GM21576 (cell line): ENCODE results near the gene IL17REL.

Experiments used
- ATAC-seq: cut with Tn5 transposase; IDR thresholded peaks from one replicate; pipeline ENCODE4 v1.9.1; 2021; ENCODE audit warnings: mild to moderate bottlenecking, moderate library complexity; ENCODE audit not compliant: unreplicated experiment

The IL17REL gene

DNA sequence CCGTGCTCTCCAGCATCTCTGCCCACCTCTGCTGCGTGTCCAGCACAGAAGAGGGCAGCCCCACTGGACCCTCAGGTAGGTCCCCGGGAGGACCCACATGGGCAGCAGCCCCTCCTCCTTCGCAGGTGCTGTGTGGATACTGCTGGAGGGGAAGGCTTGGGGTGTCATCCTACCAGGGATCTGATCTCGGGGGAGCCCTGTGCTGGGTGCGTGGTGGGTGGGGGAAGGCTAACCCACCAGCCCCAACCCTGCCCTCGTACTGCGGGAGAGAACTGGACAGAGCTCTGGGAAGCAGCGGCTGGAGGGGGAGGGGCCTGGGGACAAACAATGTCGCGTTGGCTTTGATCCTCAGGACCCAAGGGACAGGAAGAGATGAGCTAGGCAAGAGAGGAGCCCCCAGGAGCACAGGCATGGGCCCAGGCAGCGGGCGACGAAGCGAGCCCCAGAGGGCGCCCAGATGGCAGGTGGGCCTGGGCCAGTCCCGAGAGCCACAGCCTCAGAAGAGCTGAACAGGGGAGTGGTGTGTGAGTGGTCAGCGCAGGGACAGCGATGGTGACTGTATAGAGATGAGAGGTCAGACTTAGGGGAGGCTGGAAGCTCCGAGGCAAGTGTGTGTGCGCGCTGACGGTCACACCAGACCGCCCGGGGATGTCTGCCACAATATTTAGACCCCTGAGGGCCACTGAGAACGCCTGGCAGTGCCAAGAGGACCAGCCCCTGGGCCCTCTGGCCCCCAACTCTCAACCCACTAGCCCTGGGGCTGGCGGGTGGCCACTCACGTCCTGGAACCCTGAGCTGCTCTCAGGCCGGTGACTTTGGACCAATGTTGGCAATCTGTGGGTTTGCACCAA, 53.4 kb downstream of the IL17REL start:
- ATAC-seq = no peak

DNA sequence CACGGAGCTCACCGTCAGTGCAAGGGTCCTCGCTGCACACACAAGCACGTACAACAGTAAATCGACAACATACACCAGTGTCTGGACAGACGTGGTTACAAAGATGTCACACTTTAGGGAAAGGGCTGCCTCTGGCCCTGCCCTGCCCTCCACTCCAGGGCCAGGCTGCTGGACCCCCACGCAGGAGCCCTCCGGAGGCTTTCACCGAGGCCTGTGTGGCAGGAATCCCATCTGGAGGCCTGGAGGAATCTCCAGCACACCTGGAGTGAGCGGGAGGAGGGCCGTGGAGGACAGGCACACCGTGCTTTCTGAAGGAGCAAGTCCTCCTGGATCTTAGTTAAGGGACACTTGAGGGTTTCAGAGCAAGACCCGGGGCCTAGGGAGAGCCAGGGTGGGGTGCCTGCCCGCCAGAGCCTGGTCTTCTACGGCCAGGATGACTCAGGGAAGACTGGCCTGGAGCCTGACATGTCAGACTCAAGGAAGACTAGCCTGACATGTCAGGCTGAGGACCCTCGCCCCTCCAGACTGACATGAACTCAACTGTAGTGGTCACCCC, 54.1 kb downstream of the IL17REL start:
- no peak for ATAC-seq

DNA sequence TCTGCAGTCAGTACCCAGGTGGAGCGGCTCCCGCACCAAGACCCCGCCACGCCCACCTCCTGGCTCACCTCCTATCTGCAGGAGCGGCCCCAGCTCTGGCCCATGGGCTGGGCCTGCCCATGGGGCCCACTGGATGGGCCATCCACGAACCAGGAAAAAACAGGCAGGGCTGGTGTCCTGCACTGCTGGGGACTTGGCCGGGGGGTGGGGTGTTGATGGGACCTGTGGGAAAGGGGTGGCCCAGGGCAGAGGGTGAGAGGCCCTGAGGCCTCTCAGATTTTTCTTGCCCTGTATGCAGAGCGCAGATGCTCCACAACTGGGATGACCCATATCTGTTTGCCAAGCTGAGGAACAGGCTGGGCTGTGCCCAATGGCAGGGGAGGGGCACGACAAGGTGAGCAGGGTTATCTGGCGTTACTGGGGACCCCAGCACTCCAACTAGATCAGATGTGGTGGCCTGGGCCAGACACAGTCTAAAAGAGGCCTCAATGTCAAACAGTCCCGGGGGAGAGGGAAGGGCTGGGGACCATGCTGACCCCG, 54.7 kb downstream of the IL17REL start:
- no peak for ATAC-seq

DNA sequence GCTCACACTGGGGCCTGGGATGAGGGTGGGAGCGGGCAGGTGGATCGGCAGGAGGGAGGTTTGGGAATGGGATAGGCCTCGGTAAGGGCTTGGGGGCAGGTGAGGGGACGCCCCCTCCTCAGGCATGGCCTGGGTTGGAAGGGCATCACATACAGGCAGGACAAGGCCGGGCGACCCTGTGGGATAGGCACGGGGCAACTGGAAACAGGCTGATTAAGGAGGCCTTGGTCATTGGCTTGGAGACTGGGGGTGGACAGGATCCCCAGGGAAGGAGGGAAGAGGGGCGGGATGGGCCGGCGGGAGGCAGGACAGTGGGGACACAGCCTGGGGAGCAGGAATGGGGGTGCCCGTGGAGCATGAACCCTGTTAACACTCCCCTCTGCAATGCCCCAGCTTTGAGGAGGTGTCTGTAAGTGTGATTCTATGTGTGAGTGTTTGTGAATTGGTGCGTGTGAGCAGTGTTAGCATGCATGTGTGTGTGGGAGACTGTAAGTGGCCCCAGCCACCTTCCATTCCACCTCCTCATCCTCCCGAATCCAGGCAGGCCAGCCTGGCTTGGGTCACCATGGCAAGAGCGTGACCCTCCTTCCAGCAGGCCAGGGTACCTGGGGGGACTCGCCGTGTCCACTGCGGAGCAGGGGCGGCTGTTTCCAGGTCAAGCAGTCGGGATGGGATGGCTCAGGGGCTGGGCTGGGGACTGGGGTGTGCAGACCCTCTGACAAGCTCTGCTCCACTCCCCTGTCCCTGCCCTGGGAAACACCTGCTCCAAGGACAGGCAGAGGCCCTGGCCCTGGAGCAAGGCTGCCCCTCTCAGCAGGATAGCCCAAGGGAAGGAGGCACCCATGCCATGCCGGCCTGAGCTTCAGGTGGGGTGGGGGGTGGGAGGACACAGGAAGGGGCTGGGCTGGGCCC, 55.4 kb downstream of the IL17REL start:
- no peak for ATAC-seq

DNA sequence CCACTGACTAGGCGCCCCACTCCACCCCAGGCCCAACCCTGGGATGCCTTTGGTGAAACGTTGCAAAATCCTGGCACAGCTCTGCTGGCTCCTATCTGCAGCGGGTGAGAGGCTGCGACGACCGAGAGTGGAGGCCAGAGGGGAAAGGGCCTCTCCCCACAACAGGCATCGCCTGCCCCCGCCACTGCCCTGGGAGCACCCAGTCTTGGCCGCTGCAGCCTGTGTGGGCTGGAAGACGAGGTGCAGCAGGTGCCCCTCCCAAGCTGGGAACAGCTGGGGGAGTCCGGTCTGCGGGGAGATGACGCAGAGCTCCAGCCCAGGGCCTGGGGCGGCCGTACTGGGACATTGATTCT, 56.2 kb downstream of the IL17REL start:
- ATAC-seq = no peak

DNA sequence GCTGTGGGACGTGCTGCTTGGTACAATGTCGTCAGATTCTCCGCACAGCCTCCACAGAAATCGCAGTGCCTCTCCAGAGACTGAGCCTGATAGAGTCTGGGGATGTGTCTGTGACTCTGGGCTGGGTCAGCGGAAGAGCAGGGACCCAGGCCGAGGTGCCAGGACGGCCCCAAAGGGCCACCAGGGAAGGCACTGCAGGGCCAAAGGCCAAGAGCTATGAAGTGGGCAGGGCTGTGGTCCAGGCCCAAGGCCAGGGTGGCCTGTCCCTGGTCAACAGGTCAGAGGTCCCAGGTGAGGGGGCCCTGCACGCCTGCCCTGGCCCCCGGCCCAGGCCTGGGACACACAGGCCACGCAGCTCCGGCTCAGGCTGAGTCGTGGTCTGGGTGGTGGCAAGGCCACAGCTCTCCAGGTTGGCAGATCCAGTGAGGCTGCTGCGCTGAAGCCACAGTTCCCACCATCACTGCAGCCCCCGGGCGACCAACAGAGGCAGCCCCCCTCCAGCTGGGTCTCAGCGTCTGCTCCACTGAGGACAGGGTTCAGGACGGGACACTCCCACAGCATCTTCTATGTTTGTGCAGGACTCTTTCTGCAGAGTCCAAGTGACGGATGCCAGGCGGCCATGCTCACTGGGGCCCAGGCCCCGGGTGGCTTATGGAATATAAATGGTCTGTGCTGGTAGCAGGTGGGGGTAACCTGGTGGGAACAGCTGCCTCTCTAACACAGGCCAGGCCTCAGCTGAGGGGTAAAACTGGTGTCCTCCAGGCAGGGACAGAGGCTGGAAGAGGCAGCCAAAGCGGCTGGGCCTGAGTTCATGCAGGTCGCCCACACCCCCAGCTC, 56.8 kb downstream of the IL17REL start:
- ATAC-seq = no peak

DNA sequence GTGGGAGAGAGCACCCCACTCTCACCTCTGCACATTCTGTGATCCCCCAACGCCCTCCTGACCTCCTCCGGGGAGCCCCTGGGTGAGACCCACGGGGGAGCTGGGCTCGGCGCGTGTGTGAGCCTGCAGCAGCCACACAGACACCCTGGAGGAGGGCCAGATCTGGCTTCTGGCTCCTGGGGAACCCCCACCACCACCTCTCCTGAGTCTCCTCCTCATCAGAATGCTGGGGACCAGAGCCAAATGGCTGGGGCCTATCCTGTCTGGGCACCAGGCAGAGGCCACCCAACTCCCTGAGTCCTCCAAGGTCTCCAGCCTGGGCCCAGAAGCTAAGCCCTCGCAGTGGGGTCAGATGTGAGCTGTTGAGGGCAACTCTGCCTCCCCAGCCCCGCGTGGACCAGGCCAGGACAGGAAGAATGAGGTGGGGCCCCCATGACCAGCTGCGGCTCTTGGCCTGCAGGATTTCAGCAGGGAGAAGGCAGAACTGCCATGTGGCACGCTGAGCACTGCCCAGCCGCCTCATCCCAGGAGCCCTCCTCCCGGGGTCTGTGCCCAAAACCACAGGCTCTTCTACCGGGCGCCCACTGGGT, 57.5 kb downstream of the IL17REL start:
- ATAC-seq = no peak

DNA sequence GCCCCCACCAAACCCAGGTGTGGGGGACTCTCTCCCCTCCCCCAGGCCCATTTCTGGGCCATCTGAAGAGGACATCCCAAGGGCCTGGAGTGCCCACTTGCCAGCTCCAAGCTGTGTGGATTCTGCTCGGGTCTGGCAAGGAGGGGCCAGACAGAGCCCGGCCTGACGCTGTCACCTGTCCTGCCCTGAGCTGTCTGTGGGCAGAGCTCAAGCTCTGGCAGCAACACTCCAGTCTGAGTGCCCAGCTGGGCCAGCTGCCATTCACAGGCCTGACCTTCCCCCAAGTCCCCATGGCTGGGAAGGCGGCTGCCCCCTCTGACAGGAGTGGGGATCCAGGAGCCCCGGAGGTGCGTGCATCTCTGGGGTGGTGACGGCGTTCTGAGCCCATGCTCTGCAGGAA, 58.2 kb downstream of the IL17REL start:
- no peak for ATAC-seq

DNA sequence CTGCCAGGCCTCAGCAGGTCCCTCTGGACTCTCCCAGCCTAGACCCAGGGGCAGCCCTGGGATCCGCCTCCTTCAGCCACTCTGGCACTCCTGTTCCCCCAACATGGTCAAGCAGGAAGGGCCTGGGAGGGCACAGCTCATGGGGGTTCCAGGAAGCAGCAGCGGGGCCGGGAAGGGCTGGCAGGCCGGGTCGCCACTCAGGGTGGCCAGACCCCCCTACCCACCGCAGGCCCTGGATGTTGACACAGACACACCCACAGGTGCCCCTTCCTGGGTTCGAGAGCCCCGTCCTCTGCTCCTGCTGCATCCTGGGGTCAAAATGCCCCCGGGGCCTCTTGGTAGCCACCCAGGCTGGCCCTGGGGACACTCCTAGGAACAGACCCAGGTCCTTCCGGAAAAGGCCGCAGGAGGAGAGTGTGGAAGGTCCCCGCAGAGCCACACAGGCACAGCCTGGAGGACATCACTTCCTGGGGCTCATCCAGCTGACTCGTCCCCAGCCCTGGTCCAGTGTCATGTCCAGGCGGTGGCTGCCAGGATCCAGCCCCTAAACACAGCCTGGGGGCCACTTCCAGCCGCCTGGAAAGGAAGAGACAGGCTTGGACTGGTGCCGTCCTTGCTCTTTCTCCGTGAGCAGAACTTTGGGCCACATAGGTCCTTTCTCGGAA, 58.8 kb downstream of the IL17REL start:
- ATAC-seq = no peak

DNA sequence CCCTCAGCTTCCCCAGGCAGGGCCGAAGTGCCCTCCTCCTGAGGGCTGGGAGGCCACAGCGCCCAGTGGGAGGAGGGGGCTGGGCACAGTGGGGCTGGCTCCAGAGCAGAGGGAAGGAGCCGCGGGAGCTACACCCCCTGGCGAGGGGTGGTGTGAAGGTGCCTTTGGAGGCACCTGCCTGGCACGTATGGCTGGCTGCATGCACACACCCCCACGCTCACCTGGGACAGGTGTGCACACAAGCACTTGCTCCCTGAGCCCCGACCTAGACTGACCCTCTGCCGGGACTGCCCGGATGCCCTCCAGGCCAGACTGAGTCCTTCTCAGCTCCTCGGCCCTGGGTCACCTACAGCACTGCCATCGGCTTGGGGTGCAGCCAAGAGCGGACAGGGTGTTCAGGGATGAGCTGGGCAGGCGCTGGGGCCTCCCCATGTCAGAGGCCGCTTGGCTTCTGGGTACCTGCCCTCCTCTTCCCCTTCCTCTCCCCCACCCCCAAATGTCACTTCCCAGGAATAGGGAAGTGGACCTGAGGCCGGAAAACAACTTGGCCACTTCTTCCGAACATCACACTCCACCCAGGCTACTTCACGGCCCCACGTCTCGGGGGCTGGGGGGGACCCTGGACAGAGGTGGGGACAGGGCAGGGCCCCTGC, 59.4 kb downstream of the IL17REL start:
- ATAC-seq = no peak

DNA sequence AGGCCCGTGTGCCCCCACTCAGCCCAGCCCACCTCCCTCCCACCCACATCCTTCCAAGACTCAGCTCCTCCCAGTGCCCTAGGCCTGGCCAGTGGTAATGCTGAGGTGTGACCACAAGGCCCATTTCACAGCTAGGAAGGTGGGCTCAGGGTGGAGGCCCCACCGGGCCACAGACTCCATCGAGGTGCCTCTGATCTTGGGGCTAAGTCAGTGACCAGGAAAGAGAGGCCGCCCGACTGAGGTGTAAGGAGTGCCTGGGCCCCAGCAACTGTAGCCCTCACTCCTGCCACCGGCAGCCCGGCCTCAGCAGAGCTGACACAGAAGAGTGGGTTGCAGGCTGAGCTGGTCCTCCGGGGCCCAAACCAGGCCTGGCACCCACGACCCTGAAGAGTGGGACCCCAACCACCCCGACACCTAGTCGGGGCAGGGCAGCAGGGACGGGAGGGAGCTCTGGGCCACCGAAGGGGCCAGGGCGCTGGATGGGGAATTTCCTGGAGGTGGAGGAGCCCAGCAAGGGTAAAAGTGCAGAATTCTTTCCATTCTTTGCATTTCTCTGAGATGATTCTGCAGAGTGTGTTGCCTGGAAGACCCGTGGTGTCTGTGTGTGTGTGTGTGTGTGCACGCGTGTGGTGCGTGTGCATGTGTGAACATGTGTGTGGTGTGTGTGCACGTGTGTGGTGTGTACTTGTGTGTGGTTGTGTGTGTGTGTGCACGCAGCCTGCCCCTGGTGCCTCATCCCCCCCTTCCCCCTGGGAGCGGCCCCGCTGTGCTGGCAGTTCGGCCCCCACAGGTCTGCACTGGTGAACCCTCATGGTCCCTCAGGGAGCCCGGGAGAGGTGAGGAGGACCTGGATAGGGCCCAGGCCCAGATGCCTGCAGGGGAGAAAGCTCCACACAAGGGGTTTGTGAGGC, 60.3 kb downstream of the IL17REL start:
- ATAC-seq = no peak

DNA sequence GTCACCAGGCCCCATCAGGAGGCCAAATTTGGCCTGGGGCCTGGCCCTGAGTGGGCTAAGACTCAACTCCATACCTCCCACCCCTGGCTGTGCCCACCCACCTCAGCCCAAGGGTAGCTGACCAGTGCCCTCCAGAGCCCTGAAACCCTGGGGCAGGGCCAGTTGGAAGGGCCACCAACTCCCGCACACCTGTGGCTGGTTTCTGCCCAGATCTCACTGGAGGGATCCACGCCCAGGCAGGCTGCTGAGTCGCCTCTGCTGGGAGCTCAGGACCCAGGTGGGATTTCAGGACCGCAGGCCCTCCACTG, 60.9 kb downstream of the IL17REL start:
- ATAC-seq = no peak

DNA sequence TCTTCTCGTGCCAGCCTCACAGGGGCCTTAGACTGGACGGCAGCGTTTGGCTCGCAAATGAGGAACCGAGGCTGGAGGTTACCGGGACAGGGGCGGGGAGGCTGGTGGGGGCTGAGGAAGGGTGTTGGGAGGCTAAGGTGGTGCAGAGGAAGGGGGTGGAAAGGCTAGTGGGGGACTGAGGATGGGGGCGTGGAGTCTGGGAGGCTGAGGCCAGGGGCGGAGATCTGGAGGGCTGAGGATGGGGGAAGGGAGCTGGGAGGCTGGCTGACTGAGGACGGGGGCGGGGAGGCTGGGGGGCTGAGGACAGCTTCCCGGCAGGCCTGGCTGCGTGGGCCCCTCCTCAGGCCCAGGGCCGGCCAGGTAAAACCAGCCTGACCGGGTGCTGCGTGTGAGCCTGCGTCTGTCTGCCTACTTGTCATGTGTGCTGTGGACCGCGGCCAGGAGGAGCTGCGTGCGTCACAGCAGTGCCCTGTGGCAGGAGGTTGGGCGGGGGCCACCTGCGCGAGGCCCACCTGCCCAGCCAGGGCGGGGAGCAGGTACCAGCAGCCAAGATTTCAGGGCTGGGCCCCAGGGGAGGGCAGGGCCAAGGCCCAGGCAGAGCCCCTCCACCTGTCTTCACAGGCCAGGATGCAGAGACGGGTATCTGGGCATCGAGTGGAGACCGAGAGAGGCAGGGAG, 61.4 kb downstream of the IL17REL start:
- no peak for ATAC-seq

DNA sequence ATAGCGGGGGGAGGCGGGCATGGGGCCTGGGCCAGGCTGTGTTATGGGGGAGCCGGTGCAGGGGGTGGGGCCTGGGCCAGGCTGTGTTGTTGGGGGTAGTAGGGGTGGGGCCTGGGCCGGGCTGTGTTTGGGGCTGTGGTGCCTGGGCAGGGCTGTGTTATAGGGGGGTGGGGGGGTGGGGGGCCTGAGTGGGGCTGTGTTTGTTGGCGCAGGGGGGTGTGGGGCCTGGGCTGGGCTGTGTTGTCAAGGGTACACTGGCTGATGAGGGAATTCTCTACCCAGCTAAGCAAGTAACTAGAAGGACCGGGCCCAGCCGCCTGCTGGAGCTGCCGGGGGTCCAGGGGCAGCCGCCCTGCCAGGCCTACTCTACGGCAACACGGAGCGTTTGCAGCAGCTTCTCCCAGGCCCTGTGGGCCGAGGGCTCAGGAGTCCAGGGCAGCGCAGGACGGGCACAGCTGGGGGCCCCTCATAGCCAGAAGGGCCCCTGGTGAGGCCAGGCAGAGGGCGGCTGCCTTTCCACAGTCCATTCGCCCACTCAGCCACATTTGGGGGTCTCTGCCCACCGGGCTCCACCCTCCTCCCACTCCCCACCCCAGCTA, 62.1 kb downstream of the IL17REL start:
- ATAC-seq = no peak

DNA sequence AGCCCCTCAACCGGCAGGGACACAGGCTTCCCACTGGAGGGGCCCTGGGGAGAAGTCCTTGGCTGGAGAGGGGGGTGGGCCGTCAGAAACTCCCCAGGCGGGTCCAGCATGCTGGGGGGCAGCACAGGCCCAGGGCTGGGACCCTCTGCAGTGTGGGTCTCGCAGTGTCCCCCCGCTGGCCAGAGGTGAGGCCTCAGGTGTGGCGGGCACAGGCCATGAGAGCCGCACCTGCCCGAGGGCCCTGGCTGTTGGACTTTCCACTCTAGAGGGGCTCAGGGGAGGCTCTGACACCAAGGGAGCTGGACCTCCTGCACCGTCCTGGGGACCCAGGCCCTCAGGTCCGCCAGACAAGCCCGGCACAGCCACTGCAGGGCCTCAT, 62.7 kb downstream of the IL17REL start:
- ATAC-seq = no peak

DNA sequence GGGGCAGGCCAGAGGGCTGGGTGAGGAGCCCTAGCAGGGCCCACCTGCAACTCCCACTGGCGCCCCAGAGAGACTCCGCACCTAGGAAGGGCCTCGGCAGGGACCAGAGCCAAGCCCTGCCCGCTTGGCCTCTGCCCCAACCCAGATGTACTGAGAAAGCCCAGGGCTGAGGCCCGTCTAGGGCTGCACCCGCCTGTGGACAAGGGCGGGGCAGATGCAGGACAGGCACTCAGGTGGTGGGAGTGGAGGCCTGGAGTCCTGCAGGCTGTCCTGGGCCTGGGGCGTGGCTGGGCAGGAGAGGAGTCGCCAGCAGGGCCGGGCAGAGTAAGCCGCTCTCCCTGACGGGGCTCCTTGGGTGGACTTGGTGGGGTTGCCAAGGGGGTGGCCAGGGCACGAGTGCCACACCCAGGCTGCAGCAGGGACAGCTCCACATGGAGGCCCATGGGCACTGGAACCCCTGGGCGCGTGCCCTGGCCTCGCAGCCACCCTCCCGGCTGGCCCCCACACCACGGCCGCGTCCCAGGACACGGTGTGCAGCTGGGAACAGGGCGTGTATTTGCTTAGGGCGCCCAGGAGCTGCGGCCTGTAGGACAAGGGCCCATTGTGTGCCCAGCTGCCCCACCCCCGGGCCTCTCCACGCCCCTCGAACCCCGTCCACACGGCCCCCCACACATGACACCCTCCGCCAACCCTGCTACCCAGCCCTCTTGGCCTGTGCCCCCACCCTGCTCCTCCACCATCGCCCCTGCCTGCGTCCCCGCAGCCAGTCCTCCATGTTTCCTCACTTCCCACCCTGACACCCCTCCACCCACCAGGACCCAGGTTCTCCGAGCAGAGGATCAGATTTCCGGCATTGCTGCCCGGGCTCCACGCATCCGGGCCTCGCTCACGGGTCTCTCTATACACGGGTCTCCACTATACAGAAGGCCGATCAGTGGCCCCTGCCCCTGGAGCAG, 63.3 kb downstream of the IL17REL start:
- ATAC-seq = no peak
